ENCODE results near the gene HERC3.
A peak's percentile ranks its signal among the peaks of the same experiment; 100 is the strongest.

The HERC3 gene

GRCh38 chr4:88696630-88697029, 104.3 kb downstream of the HERC3 start:
- peak; percentile 9 for DNase-seq (ENCODE audit: low read depth)
- no peak overlapping the region for H3K4me3 ChIP-seq (ENCODE audit: low read length)
- TF ChIP-seq CTCF (IDR thresholded peaks at IDR 0.05; ENCODE audit: insufficient read depth, low read depth, low read length, missing control alignments), result no peak

- TF ChIP-seq CTCF (IDR thresholded peaks at IDR 0.05; ENCODE audit: insufficient read depth, low read depth, low read length, missing control alignments), result no peak
Measured at GRCh38 chr4:88697141-88697540, 104.9 kb downstream of the HERC3 start.

GRCh38 chr4:88697588-88698329, 105.5 kb downstream of the HERC3 start, which contains the start of gene NAP1L5:
Gene NAP1L5 (minus strand): TSS chr4:88697829. CDS start chr4:88697754, 75 bp downstream.
- TF ChIP-seq CTCF (IDR thresholded peaks at IDR 0.05; ENCODE audit: insufficient read depth, low read depth, low read length, missing control alignments), result no peak
- H3K4me3 ChIP-seq (ENCODE audit: low read length), result peak within 1 kb of the TSS; percentile 57
- peak; percentile 49 for DNase-seq (ENCODE audit: low read depth)

More at GRCh38 chr4:88697141-88697540, 104.9 kb downstream of the HERC3 start:
- peak overlapping the region; percentile 57 for H3K4me3 ChIP-seq (ENCODE audit: low read length)
- no peak for DNase-seq (ENCODE audit: low read depth)

- no peak for DNase-seq (ENCODE audit: low read depth)
- H3K4me3 ChIP-seq (ENCODE audit: low read length), result no peak overlapping the region
- no peak for TF ChIP-seq CTCF (IDR thresholded peaks at IDR 0.05; ENCODE audit: insufficient read depth, low read depth, low read length, missing control alignments)
Measured at GRCh38 chr4:88698519-88698918, 106.2 kb downstream of the HERC3 start.

- H3K4me3 ChIP-seq (ENCODE audit: low read length), result no peak overlapping the region
- no peak for TF ChIP-seq CTCF (IDR thresholded peaks at IDR 0.05; ENCODE audit: insufficient read depth, low read depth, low read length, missing control alignments)
- DNase-seq (ENCODE audit: low read depth), result no peak
Measured at GRCh38 chr4:88702782-88703181, 110.5 kb downstream of the HERC3 start.

GRCh38 chr4:88705223-88705622, 112.9 kb downstream of the HERC3 start:
- DNase-seq (ENCODE audit: low read depth), result no peak

More at GRCh38 chr4:88705223-88705622, 112.9 kb downstream of the HERC3 start:
- TF ChIP-seq CTCF (IDR thresholded peaks at IDR 0.05; ENCODE audit: insufficient read depth, low read depth, low read length, missing control alignments), result no peak
- H3K4me3 ChIP-seq (ENCODE audit: low read length), result no peak overlapping the region

Data from epithelial cell of esophagus (primary cell).